HepG2 (cell line): ENCODE results near the gene TMBIM1. TPM values are rescaled to one million over a fixed set of nuclear protein-coding genes. Genes with fewer than 3 reads are reported as not detected.
A peak's percentile ranks its signal among the peaks of the same experiment; 100 is the strongest.

Experiments
- AGO2 ChIP-seq: fragments of 200-400 bp; formaldehyde crosslinking; optimal IDR thresholded peaks from 2 replicates; pipeline ENCODE3; 2017; ENCODE audit warnings: mild to moderate bottlenecking, low read depth, low read length, moderate library complexity
- ATAD3A ChIP-seq: sonication (generic); formaldehyde crosslinking; IDR thresholded peaks from 2 replicates; pipeline ENCODE4 v1.4.0; 2020; ENCODE audit warnings: missing genetic modification reagents
- HMGA1 ChIP-seq: sonication (generic); formaldehyde crosslinking; conservative IDR thresholded peaks from 2 replicates; pipeline ENCODE4 v1.4.0; 2020; ENCODE audit warnings: missing genetic modification reagents
- HNRNPK ChIP-seq: fragments of 200-400 bp; formaldehyde crosslinking; IDR thresholded peaks from 2 replicates; pipeline ENCODE4 v1.6.1; 2018; ENCODE audit warnings: low read length, low read depth, moderate library complexity, mild to moderate bottlenecking; ENCODE audit not compliant: poor library complexity, severe bottlenecking
- KDM1A ChIP-seq: IDR thresholded peaks from 2 replicates; pipeline ENCODE4 v1.6.1; 2016; ENCODE audit warnings: missing compliant biosample characterization
- MLLT10 ChIP-seq: sonication (generic); formaldehyde crosslinking; IDR thresholded peaks from 2 replicates; pipeline ENCODE4 v1.4.0; 2020; ENCODE audit warnings: missing genetic modification reagents
- PLSCR1 ChIP-seq: sonication (generic); formaldehyde crosslinking; IDR thresholded peaks from 2 replicates; pipeline ENCODE4 v1.5.0; 2020; ENCODE audit warnings: missing genetic modification reagents, mild to moderate bottlenecking, borderline replicate concordance
- RCOR2 ChIP-seq: IDR thresholded peaks from 2 replicates; pipeline ENCODE4 v1.6.1; 2016; ENCODE audit warnings: missing biosample characterization, missing genetic modification reagents
- REST ChIP-seq, 2 experiments: IDR thresholded peaks; 2 replicates each; pipeline ENCODE4 v1.6.1; 2011 to 2012; ENCODE audit warnings: low read length in 2 of 2, borderline replicate concordance in 1 of 2, low read depth in 1 of 2, mild to moderate bottlenecking in 1 of 2, moderate library complexity in 1 of 2
- RORA ChIP-seq: sonication (generic); formaldehyde crosslinking; IDR thresholded peaks from 2 replicates; pipeline ENCODE4 v1.5.0; 2020; ENCODE audit warnings: mild to moderate bottlenecking, missing genetic modification reagents, moderate library complexity
- TFDP2 ChIP-seq: sonication (generic); formaldehyde crosslinking; IDR thresholded peaks from 2 replicates; pipeline ENCODE4 v1.4.0; 2020; ENCODE audit warnings: missing genetic modification reagents
- ZNF326 ChIP-seq: sonication (generic); formaldehyde crosslinking; IDR thresholded peaks from 2 replicates; pipeline ENCODE4 v1.4.0; 2020; ENCODE audit warnings: missing genetic modification reagents, borderline replicate concordance
- ZNF501 ChIP-seq: sonication (generic); formaldehyde crosslinking; IDR thresholded peaks from 2 replicates; pipeline ENCODE4 v1.5.1; 2020; ENCODE audit warnings: mild to moderate bottlenecking, moderate library complexity, missing genetic modification reagents
- ZNF512 ChIP-seq: sonication (generic); formaldehyde crosslinking; IDR thresholded peaks from 2 replicates; pipeline ENCODE4 v1.4.0; 2020; ENCODE audit warnings: mild to moderate bottlenecking, missing genetic modification reagents
- ZNF577 ChIP-seq: sonication (generic); formaldehyde crosslinking; IDR thresholded peaks from 2 replicates; pipeline ENCODE4 v1.4.0; 2020; ENCODE audit warnings: mild to moderate bottlenecking, low read depth, missing genetic modification reagents, borderline replicate concordance
- ZNF766 ChIP-seq: sonication (generic); formaldehyde crosslinking; IDR thresholded peaks from 2 replicates; pipeline ENCODE4 v1.5.0; 2020; ENCODE audit warnings: missing genetic modification reagents, borderline replicate concordance
- ZNF776 ChIP-seq: sonication (generic); formaldehyde crosslinking; IDR thresholded peaks from 2 replicates; pipeline ENCODE4 v1.4.0; 2020; ENCODE audit warnings: mild to moderate bottlenecking, missing genetic modification reagents
- ZNF792 ChIP-seq: IDR thresholded peaks from 2 replicates; pipeline ENCODE4 v1.6.1; 2016
- ZSCAN29 ChIP-seq: sonication (generic); formaldehyde crosslinking; conservative IDR thresholded peaks from 2 replicates; pipeline ENCODE4 v1.4.0; 2020; ENCODE audit warnings: mild to moderate bottlenecking, missing genetic modification reagents
- polyA plus RNA-seq, 8 experiments: library from polyadenylated mRNA; depleted of rRNA in 3 of 8; stranded (reverse) in 7 of 8; unstranded in 1 of 8; fragments of >200 nt; fragmentation: Illumina TruSeq in 4 of 8; extraction: Trizol in 4 of 8; gene quantifications; 2 replicates each; pipeline versions ENCODE4 v1.2.1 to v1.2.3, GENCODE V29; 2011 to 2016; ENCODE audit warnings: low read depth in 4 of 8, missing spikeins in 1 of 8, mixed read lengths in 1 of 8; ENCODE audit not compliant: insufficient read depth in 1 of 8
- total RNA-seq, 5 experiments: library from RNA; depleted of rRNA; stranded (reverse); fragments of >200 nt; fragmentation: Illumina TruSeq; extraction: Trizol; gene quantifications; 2 replicates each; pipeline ENCODE4 v1.2.3, GENCODE V29; 2016; ENCODE audit warnings: low read depth in 1 of 5
- TF ChIP-seq, protein P1 (sequence below): sonication (generic); formaldehyde crosslinking; IDR thresholded peaks from 2 replicates; pipeline ENCODE4 v1.4.0; 2020; ENCODE audit warnings: missing genetic modification reagents

TMBIM1 gene
- total and polyA plus RNA-seq, 2 of the 13 experiments (the other 11 are each of a cell fraction or from before 2014, with no cell fraction given): 127 to 139 TPM

DNA sequence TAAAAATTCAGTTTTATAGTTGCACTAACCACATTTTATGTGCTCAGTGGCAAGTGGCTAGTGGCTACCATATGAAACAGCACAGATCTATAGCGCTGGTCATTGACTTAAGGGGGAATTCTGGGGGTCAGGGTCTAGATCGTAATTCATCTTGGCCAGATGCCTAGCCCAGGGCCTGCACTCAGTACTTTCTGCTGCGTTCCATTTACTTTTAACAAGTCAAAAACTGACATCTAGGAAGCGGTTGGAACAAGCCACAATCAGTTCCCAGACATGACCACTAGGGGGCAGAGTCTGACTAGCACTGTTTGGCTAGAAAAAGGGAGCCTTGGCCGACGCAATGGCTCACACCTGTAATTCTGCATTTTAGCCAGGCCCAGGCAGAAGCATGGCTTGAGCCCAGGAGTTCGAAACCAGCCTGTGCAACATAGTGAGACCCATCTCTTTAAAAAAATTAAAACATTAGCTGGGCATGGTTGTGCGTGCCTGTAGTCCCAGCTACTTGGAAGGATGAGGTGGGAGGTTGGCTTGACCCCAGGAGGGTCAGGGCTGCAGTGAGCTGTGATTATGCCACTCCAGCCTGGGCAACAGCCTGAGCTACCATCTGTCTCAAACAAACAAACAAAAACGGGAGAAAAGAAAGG lies 9.0 kb upstream of the TMBIM1 start (continued):
- TF ChIP-seq PLSCR1 (CRISPR knock-in tag) (no peak), ZNF776 (CRISPR knock-in tag) (no peak), ZNF792 (CRISPR knock-in tag) (peak; percentile 51; the same call in 1 of the 2 replicates), ZNF326 (CRISPR knock-in tag) (no peak), MLLT10 (CRISPR knock-in tag) (no peak), TFDP2 (CRISPR knock-in tag) (no peak), KDM1A (CRISPR knock-in tag) (peak; percentile 78), ZNF512 (CRISPR knock-in tag) (no peak), AGO2 (no peak), ZNF577 (CRISPR knock-in tag) (no peak), ZNF766 (CRISPR knock-in tag) (no peak), REST (IDR thresholded peaks at IDR 0.05; ENCODE audit: borderline replicate concordance in 1 of 2, low read depth in 1 of 2, low read length in 2 of 2) (no peak), RORA (CRISPR knock-in tag) (no peak), ZSCAN29 (CRISPR knock-in tag) (no peak), ZNF501 (CRISPR knock-in tag) (peak; percentile 75), RCOR2 (CRISPR knock-in tag) (peak; percentile 96), HMGA1 (CRISPR knock-in tag) (no peak), ATAD3A (CRISPR knock-in tag) (no peak), HNRNPK (no peak)
- TF ChIP-seq, protein P1, sequence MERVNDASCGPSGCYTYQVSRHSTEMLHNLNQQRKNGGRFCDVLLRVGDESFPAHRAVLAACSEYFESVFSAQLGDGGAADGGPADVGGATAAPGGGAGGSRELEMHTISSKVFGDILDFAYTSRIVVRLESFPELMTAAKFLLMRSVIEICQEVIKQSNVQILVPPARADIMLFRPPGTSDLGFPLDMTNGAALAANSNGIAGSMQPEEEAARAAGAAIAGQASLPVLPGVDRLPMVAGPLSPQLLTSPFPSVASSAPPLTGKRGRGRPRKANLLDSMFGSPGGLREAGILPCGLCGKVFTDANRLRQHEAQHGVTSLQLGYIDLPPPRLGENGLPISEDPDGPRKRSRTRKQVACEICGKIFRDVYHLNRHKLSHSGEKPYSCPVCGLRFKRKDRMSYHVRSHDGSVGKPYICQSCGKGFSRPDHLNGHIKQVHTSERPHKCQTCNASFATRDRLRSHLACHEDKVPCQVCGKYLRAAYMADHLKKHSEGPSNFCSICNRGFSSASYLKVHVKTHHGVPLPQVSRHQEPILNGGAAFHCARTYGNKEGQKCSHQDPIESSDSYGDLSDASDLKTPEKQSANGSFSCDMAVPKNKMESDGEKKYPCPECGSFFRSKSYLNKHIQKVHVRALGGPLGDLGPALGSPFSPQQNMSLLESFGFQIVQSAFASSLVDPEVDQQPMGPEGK (CRISPR knock-in tag): peak; percentile 71
